NCI-H1930 (cell line): ENCODE data around the gene IFITM5.
"Not testable (repeated sequence)": the region's sequence is repeated elsewhere in the genome, so short reads cannot be mapped to it uniquely, and the experiment has no call there.

Experiments used
- DNase-seq, 2 experiments: peaks; one replicate each; lab custom pipeline; 2025; lab: John Stamatoyannopoulos, UW

The IFITM5 gene

GRCh38 chr11:295351-296170 is 3.8 kb downstream of the IFITM5 start:
- DNase-seq, result no peak

GRCh38 chr11:294780-295179 is 4.5 kb downstream of the IFITM5 start:
- DNase-seq, result no peak

DNA sequence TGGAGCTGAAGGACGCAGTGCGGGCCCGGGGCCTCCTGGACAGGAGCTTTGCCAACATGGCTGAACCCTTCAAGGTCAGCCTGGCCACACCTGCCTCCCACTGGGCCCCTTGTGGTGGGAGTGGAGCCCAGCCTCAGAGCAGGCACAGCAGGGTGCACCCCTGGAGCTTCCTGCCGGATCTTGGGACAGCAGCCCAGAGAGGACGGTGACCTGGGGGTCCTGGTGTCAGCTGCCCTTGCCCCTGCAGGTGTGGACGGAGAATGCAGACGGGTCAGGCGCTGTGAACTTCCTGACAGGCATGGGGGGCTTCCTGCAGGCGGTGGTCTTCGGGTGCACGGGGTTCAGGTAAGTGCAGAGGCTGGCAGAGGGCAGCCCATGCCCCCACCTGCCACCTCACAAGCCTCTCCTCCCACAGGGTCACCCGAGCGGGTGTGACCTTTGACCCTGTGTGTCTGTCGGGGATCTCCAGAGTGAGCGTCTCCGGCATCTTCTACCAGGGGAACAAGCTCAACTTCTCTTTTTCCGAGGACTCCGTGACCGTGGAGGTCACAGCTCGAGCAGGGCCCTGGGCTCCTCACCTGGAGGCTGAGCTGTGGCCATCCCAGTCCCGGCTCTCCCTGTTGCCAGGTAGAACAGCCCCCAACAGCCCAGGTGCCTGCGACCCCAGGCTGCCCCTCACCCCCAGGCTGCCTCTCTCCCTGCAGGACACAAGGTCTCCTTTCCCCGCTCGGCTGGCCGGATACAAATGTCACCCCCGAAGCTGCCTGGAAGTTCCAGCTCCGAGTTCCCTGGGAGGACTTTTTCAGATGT is 5.3 kb downstream of the IFITM5 start:
- no peak for DNase-seq

GRCh38 chr11:293271-293851 is 6.0 kb downstream of the IFITM5 start:
- DNase-seq, result no peak

GRCh38 chr11:292211-293121 is 6.9 kb downstream of the IFITM5 start:
- DNase-seq, result no peak

DNA sequence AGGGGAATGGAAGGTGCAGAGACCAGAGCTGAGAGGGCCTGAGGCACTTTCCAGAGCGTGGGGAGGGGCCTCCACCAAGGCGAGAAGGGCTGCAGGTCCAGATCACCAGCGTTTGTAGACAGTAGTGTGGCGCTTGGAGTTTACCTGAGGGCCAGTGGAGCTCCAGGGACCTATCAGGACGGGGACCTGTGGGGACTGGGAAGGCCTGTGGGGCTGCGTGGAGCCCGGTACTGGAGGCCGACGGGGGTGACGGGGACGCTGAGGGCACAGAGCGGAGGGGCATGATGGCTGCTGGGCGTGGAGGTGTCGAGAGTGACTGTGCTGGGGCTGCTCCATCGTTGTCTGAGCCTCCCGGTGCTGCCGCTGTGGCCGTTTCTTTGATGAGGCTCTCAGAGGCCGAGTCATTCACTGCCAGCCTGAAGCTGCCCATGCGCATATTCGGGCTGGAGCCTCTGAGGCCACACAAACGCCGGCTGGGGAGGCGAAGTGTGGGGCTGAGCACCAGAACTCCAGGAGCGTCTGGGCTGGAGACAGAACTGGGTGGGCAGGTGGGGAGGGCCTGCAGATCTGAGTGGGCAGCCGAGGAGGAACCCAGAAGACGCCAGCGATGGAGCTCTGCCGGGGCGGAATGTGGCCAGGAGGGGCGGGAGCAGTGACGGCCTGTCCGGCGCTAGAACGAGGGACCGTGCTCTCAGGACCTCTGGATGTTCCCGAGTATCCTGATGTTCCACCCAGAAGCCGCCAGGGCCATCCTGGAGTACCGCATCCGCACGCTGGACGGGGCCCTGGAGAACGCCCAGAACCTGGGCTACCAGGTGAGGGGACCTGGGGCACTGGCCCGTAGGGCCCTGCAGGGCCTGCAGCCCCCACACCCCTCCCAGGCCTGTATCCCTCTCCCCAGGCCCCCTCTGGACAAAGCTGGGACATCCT is 7.8 kb downstream of the IFITM5 start:
- no peak for DNase-seq

- no peak for DNase-seq
Measured at GRCh38 chr11:290621-291231, 8.6 kb downstream of the IFITM5 start.

DNA sequence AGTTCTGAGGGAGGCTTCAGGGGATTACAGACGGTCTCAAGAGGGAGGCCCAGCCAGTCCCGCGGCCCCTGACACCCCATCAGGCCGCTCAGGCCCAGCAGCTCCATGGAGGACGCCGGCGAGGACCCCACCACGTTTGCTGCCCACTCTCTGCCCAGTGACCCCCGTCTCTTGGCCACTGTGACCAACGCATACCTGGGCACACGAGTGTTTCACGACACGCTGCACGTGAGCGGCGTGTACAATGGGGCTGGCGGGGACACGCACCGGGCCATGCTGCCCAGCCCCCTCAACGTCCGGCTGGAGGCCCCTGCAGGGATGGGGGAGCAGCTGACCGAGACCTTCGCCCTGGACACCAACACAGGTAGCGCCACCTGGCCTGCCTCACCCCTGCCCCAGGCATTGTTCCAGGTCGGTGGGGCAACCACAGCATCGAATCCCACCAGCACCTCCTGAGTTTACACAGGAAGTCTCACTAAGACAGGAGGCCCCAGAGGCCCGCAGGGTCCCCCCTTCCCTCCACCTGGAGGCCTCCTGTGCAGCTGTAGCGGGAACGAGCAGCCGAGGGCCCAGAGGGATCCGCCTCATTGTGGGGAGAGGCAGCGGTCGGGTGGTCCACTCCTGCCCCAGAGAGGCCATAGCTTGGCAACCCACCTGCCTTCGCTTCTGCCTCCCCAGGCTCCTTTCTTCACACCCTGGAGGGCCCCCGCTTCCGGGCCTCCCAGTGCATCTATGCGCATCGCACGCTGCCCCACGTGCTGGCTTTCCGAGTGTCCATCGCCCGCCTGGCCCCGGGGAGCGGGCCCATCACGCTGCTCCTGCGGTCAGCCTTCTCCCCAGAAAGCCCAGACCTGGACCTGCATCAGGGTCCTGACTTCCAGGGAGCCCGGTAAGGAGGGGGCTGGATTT is 9.4 kb downstream of the IFITM5 start:
- DNase-seq, result no peak

GRCh38 chr11:289398-289711 is 10.0 kb downstream of the IFITM5 start:
- DNase-seq, result no peak

GRCh38 chr11:288478-289397 is 10.6 kb downstream of the IFITM5 start, which contains the start of gene PGGHG:
PGGHG (plus strand) TSS chr11:289126; CDS start chr11:289817, 691 bp downstream.
- DNase-seq, result peak in 1 of 2 experiments; percentile 36

- no peak for DNase-seq
Measured at GRCh38 chr11:287821-288477, 11.4 kb downstream of the IFITM5 start.

DNA sequence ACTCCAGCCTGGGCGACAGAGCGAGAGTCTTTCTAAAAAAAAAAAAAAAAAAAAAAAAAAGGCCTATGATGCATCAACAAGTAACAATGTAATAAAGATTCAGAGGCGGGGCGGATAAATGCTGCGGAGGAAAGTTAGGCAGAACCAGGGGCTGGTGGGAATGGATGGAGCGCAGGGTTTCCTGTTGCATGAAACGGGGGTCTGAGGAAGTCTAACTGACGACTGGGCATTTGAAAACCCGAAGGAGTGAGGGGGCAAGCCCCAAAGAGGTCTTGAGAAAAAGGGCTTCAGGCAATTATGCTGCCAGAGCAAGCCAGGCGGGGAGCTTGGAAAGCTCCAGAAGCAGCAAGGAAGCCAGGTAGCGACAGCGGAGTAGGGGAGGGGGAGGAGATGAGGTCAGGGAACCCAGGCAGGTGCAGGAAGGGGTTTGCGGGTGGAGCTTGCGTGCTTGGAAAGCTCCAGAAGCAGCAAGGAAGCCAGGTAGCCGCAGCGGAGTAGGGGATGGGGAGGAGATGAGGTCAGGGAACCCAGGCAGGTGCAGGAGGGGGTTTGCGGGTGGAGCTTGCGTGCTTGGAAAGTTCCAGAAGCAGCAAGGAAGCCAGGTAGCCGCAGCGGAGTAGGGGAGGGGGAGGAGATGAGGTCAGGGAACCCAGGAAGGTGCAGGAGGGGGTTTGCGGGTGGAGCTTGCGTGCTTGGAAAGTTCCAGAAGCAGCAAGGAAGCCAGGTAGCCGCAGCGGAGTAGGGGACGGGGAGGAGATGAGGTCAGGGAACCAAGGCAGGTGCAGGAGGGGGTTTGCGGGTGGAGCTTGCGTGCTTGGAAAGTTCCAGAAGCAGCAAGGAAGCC is 12.1 kb downstream of the IFITM5 start:
- not testable (repeated sequence) for DNase-seq

DNA sequence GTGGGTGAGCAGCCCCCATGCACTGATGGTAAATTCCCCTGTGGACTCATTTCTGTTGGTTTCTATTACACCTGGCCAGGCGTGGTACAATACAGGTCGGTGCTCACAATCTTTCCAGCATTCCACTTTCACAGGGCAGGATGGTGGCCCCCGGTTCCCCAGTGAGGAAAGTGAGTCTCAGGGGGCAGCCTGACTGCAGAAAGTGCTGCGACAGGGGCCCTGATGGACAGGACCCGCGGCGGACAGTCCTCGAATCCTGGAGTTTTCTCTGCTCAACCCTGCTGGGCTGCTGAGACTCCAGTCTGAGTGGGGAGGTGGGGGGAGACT is 13.5 kb downstream of the IFITM5 start:
- no peak for DNase-seq

DNA sequence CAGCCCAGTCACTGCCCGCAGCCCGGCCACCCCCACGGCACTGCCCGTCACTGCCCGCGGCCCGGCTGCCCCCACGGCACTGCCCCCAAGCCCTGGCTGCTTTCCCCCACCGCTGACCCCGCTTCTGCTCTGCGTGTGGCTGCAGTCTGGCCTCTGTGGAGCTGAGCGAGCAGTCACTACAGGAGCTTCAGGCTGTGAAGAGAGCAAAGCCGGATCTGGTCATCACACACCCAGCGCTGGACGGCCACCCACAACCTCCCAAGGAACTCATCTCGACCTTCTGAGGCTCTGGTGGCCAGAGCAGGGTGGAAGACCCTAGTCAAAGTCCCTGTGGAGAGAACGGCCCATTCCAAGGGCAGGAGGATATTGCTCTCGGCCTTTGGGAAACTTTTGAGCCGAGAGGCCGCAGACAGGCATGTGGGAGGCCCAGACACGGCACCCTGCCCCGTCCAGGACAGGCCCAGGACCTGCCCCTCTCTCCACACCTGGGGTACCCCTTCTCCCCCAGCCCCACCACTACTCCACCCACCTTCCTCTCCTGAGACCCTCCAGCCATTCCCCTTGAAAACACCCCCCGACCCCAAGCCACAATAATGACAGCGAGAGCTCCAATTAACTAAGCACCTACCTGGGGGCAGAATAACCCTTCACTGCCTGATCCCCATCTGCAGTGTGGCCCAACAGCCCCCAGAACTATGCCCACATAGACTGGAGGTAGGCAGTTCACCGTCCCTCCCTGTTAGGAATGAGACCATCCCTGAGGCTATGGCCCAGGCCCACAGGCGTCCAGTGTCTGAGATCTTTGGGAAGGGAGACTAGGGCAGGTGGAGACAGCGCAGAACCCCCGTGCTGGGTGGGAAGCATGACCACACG is 14.1 kb downstream of the IFITM5 start:
- no peak for DNase-seq

DNA sequence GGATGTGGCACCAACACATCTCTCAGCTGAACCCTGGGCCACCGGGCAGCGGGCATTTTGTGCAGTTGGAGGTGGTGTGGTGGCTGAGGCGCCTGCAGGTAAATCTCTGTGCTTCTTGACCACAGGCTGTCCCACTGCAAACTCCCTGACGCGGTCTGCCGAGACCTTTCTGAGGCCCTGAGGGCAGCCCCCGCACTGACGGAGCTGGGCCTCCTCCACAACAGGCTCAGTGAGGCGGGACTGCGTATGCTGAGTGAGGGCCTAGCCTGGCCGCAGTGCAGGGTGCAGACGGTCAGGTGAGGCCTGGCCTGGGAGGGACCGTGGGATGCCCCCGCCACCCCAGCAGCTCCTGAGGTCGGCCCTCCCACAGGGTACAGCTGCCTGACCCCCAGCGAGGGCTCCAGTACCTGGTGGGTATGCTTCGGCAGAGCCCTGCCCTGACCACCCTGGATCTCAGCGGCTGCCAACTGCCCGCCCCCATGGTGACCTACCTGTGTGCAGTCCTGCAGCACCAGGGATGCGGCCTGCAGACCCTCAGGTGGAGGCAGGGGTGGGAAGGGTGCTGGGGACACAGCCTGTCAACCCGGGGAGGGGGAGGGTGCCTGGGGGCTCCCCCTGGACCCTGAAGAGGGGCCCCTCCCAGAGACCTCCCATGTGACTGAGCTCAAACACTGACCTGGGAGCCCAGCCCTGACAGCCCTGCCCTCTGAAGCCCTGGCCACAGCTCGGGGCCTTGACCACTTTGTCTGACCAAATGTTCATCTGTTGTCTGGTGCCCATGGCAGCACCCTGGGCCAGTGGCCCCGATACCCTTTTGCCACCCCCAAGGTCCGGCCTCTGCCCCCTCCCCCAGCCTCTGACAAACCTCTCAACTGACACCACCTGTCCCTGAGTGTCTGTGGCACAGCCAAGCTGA is 15.0 kb downstream of the IFITM5 start:
- no peak for DNase-seq
